NCI-H510A treated with DMSO at 0.1 percent for 48 hours (cell line): Measurements from ENCODE around the gene PIBF1.
A peak's percentile ranks its signal among the peaks of the same experiment; 100 is the strongest.
"Not testable (repeated sequence)": the region's sequence is repeated elsewhere in the genome, so short reads cannot be mapped to it uniquely, and the experiment has no call there.

Source experiments
- DNase-seq: peaks from one replicate; lab custom pipeline; 2025; lab: John Stamatoyannopoulos, UW

PIBF1 gene, protein sequence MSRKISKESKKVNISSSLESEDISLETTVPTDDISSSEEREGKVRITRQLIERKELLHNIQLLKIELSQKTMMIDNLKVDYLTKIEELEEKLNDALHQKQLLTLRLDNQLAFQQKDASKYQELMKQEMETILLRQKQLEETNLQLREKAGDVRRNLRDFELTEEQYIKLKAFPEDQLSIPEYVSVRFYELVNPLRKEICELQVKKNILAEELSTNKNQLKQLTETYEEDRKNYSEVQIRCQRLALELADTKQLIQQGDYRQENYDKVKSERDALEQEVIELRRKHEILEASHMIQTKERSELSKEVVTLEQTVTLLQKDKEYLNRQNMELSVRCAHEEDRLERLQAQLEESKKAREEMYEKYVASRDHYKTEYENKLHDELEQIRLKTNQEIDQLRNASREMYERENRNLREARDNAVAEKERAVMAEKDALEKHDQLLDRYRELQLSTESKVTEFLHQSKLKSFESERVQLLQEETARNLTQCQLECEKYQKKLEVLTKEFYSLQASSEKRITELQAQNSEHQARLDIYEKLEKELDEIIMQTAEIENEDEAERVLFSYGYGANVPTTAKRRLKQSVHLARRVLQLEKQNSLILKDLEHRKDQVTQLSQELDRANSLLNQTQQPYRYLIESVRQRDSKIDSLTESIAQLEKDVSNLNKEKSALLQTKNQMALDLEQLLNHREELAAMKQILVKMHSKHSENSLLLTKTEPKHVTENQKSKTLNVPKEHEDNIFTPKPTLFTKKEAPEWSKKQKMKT

DNA sequence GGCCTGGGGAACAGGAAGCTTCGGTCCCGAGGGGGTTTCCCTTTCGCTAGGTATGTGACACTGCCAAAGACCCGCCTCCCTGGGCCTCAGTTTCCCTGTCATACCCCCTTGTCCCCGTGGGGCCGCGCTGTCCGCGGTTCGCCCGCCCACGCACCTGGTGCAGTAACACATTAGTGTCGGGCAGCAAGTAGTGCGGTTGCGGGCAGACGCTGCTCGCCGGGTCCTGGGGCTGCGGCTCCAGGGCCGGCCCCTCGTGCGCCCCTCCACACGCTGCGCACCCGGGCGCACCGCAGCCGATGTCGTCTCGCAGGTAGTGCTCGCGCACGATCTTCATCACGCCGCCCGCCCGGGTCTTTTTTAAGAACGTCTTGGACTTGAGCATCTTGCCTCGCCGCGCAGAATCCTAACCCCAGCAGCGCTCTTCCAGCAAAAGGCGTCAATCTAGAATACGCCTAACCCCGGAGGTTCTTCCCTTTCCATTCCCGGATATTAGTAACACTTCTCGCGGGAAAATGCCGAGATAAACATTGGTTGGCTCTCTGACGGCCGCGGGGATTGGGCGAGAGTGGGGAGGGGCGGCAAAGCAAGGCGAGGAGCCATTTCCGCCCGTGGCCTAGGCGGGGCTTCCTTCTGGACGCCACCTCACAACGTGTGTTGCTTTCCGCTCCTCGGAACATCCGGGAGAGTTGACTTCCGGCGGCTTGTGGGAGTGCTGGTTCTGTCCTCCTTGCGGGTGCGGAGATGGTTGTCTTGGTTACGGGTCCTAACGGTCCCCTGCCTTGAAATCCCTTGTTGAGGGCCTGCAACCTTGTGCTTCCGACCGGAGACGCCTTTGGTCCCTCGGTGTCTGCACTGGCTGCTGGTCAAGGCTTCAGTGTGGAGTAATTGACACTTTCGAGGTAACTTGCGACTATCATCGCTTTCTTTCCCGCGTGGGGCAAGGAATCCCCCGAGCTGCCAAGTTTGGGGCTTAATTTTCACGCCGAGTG, at the start of gene PIBF1, which contains the start of gene DIS3:
Gene PIBF1 (plus strand): TSS at position 683 of the 989 bp plus-strand sequence. CDS start 1,337 bp downstream, outside the sequence.
Gene DIS3 (minus strand): TSS at position 450 of the 989 bp plus-strand sequence. CDS start 68 bp downstream, at position 382.
- DNase-seq = peak; percentile 85

DNA sequence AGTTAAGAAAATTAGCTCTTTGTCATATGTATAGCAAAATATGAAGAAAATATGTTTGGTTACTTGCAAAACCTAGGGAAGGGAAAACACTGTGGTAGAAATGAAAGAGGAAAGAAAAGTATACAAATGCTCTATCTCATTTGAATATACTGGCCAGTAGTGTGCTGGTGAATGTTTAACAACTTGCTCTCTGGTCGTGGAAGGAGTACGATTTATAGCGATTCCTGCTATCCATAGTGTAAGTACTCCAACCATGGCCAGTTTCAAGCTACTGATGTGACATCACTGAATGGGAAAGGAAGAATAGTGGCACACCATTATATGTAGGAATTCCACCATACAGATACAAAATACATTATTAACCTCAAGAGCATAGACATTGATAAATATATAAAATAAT, 44.9 kb upstream of the PIBF1 start:
- DNase-seq = no peak

DNA sequence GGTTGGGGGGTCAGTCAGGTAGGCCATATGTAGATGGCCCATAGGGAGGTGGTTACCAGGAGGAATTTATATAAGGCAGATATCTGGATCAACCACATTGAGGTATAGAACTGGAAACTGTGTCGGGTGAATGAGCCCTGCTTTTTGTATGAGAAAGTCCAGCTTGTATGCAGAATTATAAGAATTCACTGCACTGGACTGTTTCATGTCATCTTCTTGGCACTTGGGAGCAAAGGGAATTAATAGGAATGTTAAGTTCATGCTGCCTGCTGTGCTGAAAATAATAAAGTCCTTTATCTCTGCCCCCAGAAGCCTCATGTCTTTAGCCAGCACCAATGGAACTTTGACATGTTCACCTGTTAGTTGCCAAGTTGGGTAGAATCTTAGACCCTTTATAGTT, 41.9 kb upstream of the PIBF1 start:
- DNase-seq = no peak

DNA sequence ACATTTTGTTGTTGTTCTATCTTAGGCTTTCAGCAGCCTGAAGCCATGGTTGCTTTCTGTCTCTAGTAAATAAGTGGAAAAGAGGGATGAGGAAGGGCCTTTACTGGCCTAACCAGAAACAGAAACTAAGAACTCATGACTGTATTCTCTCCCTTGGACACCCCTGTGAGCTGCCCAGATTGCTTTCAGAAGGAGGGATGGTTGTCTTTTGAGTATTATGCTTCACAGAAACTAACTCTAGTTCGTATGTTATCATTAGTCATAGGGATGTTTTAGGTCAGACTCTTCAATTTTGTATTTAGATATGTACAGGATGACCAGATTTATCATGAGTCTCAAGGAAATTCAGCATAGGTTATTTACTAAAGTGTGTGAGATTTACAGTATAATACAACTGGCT, 36.7 kb upstream of the PIBF1 start:
- no peak for DNase-seq

DNA sequence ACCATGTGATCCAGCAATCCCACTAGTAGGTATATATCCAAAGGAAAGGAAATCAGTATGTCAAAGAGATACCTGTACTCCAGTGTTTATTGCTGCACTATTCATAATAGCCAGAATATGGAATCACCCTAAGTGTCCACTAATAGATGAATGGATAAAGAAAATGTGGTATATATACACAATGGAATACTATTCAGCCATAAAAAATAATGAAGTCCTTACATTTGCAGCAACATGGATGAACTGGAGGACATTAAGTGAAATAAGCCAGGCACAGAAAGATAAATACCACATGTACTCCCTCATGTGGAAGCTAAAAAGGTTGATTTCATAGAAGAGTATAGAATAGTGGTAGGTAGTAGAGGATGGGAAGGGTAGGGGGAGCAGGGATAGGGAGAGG, 30.7 kb upstream of the PIBF1 start:
- no peak for DNase-seq

DNA sequence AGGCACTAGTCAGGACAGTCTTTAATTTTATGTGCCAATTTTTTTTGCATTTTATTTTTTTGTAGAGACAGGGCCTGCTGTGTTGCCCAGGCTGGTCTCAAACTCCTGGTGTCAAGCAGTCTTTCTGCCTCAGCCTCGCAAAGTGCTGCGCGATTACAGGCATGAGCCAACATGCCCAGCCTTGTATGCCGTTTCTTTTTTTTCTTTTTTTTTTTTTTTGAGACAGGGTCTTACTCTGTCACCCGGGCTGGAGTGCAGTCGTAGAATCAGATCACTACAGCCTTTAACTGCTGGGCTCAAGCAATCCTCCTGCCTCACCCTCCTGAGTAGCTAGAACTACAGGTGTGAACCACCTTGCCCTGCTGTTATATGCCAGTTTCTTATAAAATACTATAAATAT, 27.8 kb upstream of the PIBF1 start:
- DNase-seq = no peak

DNA sequence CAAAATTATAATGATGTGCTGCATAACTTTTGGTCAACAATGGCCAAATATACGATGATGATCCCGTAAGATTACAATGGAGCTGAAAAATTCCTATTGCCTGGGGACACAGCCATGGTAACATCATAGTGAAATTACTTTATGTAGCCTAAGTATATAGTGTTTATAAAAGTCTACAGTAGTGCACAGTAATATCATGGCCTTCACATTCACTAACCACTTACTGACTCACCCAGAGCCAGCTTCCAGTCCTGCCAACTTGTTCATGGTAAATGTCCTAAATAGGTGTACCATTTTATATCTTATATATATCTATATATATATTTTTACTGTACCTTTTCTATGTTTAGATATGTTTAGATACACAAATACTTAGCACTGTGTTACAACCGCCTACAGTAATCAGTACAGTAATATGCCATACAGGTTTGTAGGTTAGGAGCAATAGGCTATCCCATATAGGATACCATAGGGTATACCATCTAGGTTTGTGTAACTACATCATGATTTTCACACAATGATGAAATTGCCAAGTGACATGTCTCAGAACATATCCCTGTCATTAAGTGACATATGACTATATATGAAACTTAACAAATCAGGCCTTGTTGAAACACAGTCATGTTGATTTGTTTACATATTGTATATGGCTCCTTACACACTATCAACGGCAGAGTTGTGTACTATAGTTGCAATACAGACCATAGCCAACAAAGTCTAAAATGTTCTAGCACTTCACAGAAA, 24.0 kb upstream of the PIBF1 start:
- DNase-seq = no peak

DNA sequence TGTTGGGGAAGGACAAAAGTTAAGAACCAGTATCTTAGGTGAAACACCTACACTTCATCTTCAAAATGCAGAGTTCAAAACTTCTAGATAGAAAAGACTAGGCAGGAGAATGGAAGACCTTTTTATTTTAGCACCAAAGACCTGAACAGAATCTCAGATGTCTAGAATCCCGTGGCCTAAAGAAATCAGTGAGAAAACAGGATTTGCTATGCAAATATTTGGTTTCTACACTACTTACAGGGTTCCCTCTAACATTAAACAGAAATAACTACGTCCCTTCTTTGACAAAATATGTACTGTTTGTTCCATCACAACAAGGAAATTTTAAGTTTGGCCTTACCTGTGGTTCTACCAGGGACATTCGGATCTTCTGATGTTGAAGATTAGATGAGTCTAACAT, 21.7 kb upstream of the PIBF1 start:
- no peak for DNase-seq

DNA sequence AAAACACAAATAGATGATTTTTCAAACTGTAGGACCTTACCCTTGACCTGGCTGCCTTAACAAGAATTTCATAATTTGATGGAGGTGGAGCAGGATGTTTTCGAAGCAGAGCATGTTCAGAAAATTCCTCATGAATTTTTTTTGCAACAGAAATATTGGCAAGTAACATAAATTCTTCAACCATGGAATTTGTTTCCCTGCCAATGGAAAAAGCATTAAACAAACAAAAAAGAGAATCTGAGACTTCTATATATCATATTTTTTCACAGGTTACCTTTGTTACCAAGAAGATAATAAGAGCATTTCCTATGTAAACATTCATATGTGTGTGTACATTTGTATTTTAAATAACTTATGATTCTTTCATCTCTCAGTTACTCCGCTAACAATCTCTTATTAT, 18.5 kb upstream of the PIBF1 start:
- DNase-seq = no peak

DNA sequence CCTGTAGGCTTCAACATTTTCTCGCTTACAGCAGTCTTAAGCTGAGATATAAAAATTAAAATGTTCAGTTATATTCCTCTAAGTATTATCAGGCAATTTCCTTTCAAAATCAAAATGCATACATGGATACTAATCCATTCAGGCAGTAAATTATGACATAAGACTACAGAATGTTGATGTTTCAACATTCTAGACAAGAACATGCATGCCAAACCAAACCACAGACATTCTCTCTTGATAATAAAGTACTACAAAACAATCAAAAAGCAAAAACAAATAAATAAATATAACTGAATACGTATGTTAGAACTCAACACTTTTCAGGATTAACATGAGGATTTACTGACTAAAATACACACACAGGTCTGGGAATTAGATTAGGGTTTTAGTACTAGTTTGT, 7.9 kb upstream of the PIBF1 start:
- no peak for DNase-seq

DNA sequence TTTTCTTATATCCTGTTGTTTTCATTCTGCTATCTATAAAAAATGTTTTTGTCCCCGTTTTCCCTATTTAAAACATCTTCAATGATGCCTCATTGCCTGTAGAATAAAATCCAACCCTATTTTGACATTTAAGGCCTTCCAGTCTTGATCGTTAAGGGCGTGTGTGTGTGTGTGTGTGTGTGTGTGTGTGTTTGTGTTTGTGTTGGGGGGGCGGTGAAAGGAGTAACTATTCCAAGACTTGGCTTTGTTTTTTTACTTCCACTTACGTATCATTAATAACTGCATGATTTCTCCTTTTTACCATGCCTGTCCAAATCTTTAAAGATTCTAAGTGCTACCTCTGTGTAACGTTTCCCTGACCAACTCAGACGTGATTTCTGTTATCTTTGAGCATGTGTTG, 784 bp downstream of the PIBF1 start:
- DNase-seq = no peak

DNA sequence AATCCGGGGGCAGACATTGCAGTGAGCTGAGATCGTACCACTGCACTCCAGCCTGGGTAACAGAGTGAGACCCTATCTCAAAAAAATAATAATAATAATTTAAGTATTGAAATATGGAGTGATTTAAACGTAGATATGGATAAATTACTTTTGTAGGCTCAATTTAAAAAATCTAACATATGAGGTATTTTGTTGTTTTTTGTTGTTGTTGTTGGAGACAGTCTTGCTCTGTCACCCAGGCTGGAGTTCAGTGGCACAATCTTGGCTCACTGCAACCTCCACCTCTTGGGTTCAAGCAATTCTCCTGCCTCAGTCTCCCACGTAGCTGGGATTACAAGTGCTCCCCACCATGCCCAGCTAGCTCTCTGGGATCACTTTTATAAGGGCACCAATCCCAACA, 2.7 kb downstream of the PIBF1 start:
- not testable (repeated sequence) for DNase-seq

DNA sequence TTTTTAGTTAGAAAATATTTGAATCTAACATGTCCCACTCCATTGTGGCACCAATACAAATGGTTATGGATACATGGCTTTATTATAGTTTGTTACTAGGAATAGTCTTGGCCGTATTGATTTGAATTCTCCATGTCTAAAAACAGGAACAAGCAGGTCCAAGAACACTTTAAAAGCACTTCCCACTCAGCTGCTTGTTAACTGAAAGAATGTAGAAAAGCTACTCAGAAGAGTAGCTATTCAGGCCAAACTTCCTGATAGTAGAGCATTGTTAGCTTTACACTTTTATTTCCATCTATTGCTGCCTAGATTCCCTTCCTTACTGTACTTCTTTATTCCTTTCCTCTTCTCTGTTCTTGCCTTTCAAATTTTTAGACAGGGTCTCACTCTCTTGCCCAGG, 6.9 kb downstream of the PIBF1 start:
- DNase-seq = no peak

DNA sequence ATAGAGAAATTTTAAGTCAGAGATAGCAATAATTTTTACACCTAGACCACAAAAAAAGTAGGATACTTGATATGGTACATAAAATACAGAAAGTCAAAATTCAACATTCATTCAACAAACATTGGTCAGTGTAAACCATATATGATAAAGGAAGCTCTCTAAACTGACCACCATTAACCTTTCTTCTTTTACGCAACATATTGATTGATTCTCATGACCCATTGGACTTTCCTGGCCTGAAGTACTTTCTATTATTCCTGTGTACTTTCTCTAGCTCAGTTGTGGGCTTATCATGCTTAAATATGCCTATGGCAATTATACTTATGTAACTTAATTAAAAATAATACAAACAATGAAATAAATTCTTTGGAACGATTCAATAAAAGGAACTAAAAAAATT, 10.7 kb downstream of the PIBF1 start:
- DNase-seq = no peak

DNA sequence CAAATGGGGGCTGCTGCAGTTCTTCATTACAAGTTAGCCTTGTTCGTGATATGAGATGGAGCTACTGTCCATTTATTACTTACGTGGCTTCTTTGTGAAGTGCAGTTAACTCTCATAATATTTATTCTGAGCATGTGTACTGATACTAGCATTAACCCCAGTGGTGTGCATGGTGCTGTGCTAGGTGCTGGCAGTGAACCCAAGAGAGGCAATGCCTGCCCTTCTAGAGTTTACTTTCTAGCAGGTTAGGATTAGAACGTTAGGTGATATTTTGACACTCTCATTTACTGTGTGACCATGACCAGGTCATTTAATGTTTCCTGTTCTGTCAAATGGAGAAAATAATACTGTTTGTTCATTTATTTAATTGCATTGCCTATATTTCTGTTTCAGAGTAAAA, 16.9 kb downstream of the PIBF1 start:
- DNase-seq = no peak

DNA sequence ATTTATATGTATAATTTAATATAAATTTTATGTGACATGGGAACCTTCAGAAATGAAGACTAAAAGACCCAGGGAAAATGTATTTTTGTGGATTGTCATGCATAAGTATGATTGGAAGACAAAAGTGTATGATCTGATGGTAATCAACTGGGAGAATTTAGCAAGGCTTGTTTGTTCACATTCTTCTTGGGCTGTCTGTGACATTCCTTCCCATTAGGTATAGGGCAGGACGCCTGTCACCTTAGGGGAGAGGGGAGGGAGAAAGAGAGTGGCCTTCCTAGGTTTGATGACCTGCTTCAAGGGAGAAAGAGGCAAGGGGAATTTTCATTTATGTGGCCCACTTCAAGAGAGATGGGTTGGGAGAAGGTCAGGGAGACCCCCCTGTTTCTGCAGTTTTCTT, 22.4 kb downstream of the PIBF1 start:
- DNase-seq = no peak

DNA sequence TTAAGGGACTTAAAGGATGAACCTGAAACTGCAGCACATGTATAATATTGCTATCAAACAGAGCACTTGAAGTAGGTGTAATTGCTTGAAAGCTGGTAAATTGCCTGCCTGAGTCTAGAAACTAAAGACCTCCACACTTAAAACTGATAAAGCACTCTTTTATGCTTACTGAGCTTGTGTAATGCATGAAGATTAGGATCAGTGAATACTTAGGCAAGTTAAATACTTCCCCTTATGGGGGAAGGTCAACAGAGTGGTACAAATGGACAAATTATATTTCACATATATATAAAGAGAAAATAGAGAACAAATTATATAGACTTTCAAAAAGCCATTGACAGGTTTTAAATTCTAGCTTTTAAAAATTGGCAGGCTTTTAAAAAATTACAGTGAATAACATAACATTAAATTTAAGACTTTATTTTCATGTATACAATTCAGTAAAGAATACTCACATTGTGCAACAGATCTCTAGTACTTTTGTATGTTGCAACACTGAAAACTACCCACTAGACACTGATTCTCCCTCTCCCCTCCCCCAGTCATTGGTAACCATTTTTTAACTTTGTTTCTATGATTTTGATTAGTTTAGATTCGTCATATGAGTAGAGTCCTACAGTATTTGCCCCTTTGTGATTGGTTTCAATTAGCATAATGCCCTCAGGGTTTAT, 23.9 kb downstream of the PIBF1 start:
- no peak for DNase-seq

DNA sequence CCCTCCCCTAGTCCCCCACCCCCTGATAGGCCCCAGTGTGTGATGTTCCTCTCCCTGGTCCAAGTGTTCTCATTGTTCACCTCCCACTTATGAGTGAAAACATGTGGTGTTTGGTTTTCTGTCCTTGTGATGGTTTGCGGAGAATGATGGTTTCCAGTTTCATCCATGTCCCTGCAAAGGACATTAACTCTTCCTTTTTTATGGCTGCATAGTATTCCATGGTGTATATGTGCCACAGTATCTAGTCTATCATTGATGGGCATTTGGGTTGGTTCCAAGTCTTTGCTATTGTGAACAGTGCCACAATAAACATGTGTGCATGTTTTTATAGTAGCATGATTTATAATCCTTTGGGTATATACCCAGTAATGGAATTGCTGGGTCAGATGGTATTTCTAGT, 24.6 kb downstream of the PIBF1 start:
- DNase-seq = not testable (repeated sequence)

DNA sequence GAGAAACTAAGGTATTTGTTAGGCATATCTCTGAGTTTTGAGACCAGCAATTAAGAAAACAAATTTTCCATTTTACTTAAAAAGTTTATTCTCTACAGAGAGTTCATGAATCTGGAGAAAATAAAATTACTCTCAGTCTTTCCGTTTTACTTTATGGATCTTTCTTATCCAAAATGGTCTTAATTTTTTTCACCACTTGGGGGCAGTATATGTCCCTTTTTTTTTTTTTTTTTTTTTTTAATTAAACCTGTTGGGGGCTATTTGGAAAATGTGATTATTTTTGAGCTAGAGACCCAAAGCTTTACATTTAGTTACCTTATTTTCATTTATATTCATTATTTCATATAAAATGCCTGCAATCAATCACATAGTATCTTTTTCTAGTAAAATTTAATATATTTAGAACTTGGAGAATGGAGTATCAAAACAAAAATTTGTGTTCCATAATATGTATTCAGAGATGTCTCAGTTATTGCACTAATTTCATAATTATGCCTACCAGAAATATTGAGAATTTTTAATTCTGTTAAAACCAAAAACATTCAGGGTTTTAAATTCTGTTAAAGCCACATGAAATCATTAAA, 27.1 kb downstream of the PIBF1 start:
- no peak for DNase-seq

DNA sequence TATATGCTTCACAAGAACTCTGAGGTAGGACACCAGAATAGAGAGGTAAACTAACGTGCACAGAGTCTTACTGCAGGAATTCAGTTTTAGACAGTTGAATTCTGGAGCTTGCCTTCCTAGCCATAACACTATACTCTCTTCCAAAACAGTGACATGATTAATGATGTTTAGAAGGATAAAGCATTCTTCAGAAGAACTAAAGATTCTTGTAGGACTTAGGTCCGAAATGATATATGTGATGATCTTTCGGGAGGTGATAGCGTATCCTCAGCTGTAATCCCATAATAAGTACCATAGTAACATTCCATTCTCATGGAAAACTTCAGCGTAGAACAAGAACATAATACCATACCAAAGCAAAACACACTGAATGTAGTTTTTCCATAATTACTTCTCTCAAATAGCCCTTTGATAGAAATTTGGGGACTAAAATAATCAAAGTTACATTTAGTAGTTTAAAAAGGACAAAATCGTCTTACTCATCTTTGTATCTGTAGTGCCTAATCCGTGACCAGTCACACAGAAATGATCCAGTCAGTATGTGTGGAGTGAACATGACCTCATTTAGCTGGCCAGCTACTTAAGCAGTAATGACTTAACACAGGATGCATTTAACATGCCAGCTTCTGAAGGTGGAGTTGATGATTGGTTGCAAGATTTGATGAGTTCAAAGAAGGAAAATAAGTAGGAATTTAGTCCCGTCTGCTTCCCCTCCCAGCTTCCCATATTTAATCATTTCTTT, 38.4 kb downstream of the PIBF1 start:
- DNase-seq = no peak
